PC-9 (cell line): Measurements from ENCODE around the gene ZNF518B.

Experiments used
- EZH2 ChIP-seq: fragments of 200-600 bp; sonication (generic); IDR thresholded peaks from 2 replicates; pipeline ENCODE4 v1.8.0; 2017; ENCODE audit warnings: antibody characterized with exemption, low read depth
- TF ChIP-seq, protein P1 (sequence below): fragments of 200-600 bp; sonication (generic); conservative IDR thresholded peaks from 2 replicates; pipeline ENCODE4 v1.6.1; 2017; ENCODE audit warnings: mixed run types, antibody characterized with exemption, mild to moderate bottlenecking, moderate library complexity

DNA sequence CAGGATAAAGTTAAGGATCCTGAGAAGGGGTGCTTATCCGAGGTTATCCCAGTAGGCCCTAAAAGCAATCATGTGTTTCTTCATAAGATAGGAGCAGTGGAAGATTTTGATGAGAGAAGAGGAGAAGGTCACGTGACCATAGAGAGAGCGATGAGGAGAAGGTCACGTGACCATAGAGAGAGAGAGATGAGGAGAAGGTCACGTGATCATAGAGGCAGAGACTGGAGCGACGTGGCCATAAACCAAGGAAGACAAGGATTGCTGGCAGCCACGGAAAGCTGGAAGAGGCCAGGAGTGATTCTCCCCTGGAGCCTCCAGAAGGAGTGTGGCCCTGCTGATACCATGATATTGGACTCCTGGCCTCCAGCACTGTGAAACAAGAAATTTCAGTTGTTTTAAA lies 38.4 kb upstream of the ZNF518B start:
- TF ChIP-seq, protein P1, sequence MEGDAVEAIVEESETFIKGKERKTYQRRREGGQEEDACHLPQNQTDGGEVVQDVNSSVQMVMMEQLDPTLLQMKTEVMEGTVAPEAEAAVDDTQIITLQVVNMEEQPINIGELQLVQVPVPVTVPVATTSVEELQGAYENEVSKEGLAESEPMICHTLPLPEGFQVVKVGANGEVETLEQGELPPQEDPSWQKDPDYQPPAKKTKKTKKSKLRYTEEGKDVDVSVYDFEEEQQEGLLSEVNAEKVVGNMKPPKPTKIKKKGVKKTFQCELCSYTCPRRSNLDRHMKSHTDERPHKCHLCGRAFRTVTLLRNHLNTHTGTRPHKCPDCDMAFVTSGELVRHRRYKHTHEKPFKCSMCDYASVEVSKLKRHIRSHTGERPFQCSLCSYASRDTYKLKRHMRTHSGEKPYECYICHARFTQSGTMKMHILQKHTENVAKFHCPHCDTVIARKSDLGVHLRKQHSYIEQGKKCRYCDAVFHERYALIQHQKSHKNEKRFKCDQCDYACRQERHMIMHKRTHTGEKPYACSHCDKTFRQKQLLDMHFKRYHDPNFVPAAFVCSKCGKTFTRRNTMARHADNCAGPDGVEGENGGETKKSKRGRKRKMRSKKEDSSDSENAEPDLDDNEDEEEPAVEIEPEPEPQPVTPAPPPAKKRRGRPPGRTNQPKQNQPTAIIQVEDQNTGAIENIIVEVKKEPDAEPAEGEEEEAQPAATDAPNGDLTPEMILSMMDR = no peak
- TF ChIP-seq EZH2 = no peak
